HepG2 (cell line): ENCODE measurements around the gene ZFAND6. TPM values are rescaled to one million over a fixed set of nuclear protein-coding genes. Genes with fewer than 3 reads are reported as not detected.

Source experiments
- ATAC-seq: fragments of 200-7000 bp; cut with Tn5 transposase; 3 replicates; pipeline ENCODE4 v1.9.1; 2020; ENCODE audit warnings: mild to moderate bottlenecking, moderate library complexity
- BruUV-seq: library from RNA; stranded (reverse); fragments of 400-500 nt; replicated peaks from 2 replicates; lab custom pipeline; 2021; lab: Mats Ljungman, UMichigan
- CTCF ChIA-PET: fragments of 300-600 bp; formaldehyde crosslinking; extraction: SDS; loops from one replicate; lab custom pipeline; 2021; ENCODE audit warnings: low total read pairs, inconsistent platforms, low intra/inter-chr PET ratio; lab: Yijun Ruan, JAX
- POLR2A ChIA-PET: fragments of 350-600 bp; sonication (Branson Sonifier 250); formaldehyde crosslinking; loops from one replicate; lab custom pipeline; 2020; ENCODE audit warnings: antibody characterized with exemption, inconsistent platforms; lab: Yijun Ruan, JAX
- DNase-seq: peaks from one replicate; pipeline ENCODE4 v3.0.0-alpha.2; 2015; ENCODE audit warnings: low spot score
- FAIRE-seq: peaks from 3 replicates; lab custom pipeline; 2011; peaks lifted over from hg19 to GRCh38; lab: Jason Lieb, UNC
- H2AFZ ChIP-seq: one replicate; pipeline ENCODE4 v1.6.1; 2011; ENCODE audit warnings: low read length, inconsistent platforms
- H3K27ac ChIP-seq: fragments of 300-600 bp; 3 replicates; pipeline ENCODE4 v1.8.0; 2011; ENCODE audit warnings: mixed run types, mild to moderate bottlenecking, mixed read lengths, low read length, inconsistent platforms; ENCODE audit not compliant: insufficient read depth; ENCODE audit errors: extremely low read length
- H3K27me3 ChIP-seq, 2 experiments: fragments of 200-600 bp in 1 of 2; 2 replicates in 1 of 2; 3 replicates in 1 of 2; pipeline versions ENCODE4 v1.6.0 to v1.8.0; 2011; ENCODE audit warnings: low read length in 2 of 2, mild to moderate bottlenecking in 2 of 2, moderate library complexity in 2 of 2, inconsistent platforms in 1 of 2; ENCODE audit not compliant: insufficient read depth in 2 of 2, control insufficient read depth in 1 of 2
- H3K36me3 ChIP-seq, 2 experiments: fragments of 200-600 bp in 1 of 2; replicated peaks in 1 of 2; 2 replicates in 1 of 2; 3 replicates in 1 of 2; pipeline versions ENCODE4 v1.5.1 to v1.8.0; 2011; ENCODE audit warnings: low read length in 2 of 2, inconsistent platforms in 1 of 2; ENCODE audit not compliant: insufficient read depth in 2 of 2, control insufficient read depth in 1 of 2
- H3K4me1 ChIP-seq: 2 replicates; pipeline ENCODE4 v1.5.1; 2012; ENCODE audit warnings: low read length, inconsistent platforms; ENCODE audit not compliant: insufficient read depth
- H3K4me2 ChIP-seq: 2 replicates; pipeline ENCODE4 v1.6.0; 2011; ENCODE audit warnings: low read depth, low read length, inconsistent platforms
- H3K4me3 ChIP-seq, 3 experiments: fragments of 200-600 bp in 1 of 3; sonication (generic), shearing (Covaris generic) in 1 of 3; replicated peaks in 1 of 3; 2 replicates each; pipeline ENCODE4 v1.5.1; 2011 to 2016; ENCODE audit warnings: low read length in 3 of 3, inconsistent platforms in 2 of 3, low read depth in 2 of 3, mild to moderate bottlenecking in 2 of 3, control low read depth in 1 of 3, mixed read lengths in 1 of 3; ENCODE audit not compliant: insufficient read depth in 1 of 3
- H3K79me2 ChIP-seq: one replicate; pipeline ENCODE4 v1.6.1; 2011; ENCODE audit warnings: low read length, inconsistent platforms; ENCODE audit not compliant: insufficient read depth
- H3K9ac ChIP-seq: 2 replicates; pipeline ENCODE4 v1.6.0; 2011; ENCODE audit warnings: mild to moderate bottlenecking, low read depth, low read length, inconsistent platforms; ENCODE audit not compliant: insufficient read depth
- H3K9me3 ChIP-seq: 2 replicates; pipeline ENCODE4 v1.5.1; 2012; ENCODE audit warnings: mild to moderate bottlenecking, low read length
- H4K20me1 ChIP-seq: 2 replicates; pipeline ENCODE4 v1.6.0; 2011; ENCODE audit warnings: inconsistent platforms, mild to moderate bottlenecking, low read length, moderate library complexity; ENCODE audit not compliant: insufficient read depth
- ATF6 ChIP-seq: sonication (generic); formaldehyde crosslinking; conservative IDR thresholded peaks from 2 replicates; pipeline ENCODE4 v1.4.0; 2020; ENCODE audit warnings: missing genetic modification reagents
- DRAP1 ChIP-seq: IDR thresholded peaks from 2 replicates; pipeline ENCODE4 v1.6.1; 2016; ENCODE audit warnings: missing genetic modification reagents, missing compliant biosample characterization
- ELF1 ChIP-seq: sonication (generic); formaldehyde crosslinking; IDR thresholded peaks from 2 replicates; pipeline ENCODE4 v1.4.0; 2020; ENCODE audit warnings: missing genetic modification reagents
- GLMP ChIP-seq: sonication (generic); formaldehyde crosslinking; IDR thresholded peaks from 2 replicates; pipeline ENCODE4 v1.9.0; 2021; ENCODE audit warnings: missing genetic modification reagents, mild to moderate bottlenecking, borderline replicate concordance
- POLR2AphosphoS5 ChIP-seq: IDR thresholded peaks from 2 replicates; pipeline ENCODE4 v1.6.1; 2012; ENCODE audit warnings: low read depth, low read length
- REPIN1 ChIP-seq: sonication (generic); formaldehyde crosslinking; IDR thresholded peaks from 2 replicates; pipeline ENCODE4 v1.8.0; 2022; ENCODE audit warnings: missing genetic modification reagents, low read depth, mild to moderate bottlenecking, borderline replicate concordance
- RNF219 ChIP-seq: sonication (generic); formaldehyde crosslinking; IDR thresholded peaks from 2 replicates; pipeline ENCODE4 v1.5.0; 2020; ENCODE audit warnings: mild to moderate bottlenecking, missing genetic modification reagents
- SATB2 ChIP-seq: sonication (generic); formaldehyde crosslinking; IDR thresholded peaks from 2 replicates; pipeline ENCODE4 v1.5.0; 2020; ENCODE audit warnings: missing genetic modification reagents
- SMAD9 ChIP-seq: sonication (generic); formaldehyde crosslinking; IDR thresholded peaks from 2 replicates; pipeline ENCODE4 v1.5.1; 2020; ENCODE audit warnings: mild to moderate bottlenecking, missing genetic modification reagents
- SSRP1 ChIP-seq: IDR thresholded peaks from 2 replicates; pipeline ENCODE4 v1.6.1; 2016; ENCODE audit warnings: control low read depth
- TFDP1 ChIP-seq: IDR thresholded peaks from 2 replicates; pipeline ENCODE4 v1.6.1; 2016; ENCODE audit warnings: missing compliant biosample characterization, missing genetic modification reagents, borderline replicate concordance
- THRA ChIP-seq: sonication (generic); formaldehyde crosslinking; IDR thresholded peaks from 2 replicates; pipeline ENCODE4 v1.4.0; 2020; ENCODE audit warnings: missing genetic modification reagents, borderline replicate concordance
- ZBTB42 ChIP-seq: sonication (generic); formaldehyde crosslinking; IDR thresholded peaks from 2 replicates; pipeline ENCODE4 v1.5.0; 2020; ENCODE audit warnings: mild to moderate bottlenecking, missing genetic modification reagents
- ZFP36L2 ChIP-seq: sonication (generic); formaldehyde crosslinking; IDR thresholded peaks from 2 replicates; pipeline ENCODE4 v1.4.0; 2020; ENCODE audit warnings: missing genetic modification reagents
- ZNF136 ChIP-seq: sonication (generic); formaldehyde crosslinking; IDR thresholded peaks from 2 replicates; pipeline ENCODE4 v1.8.1; 2022; ENCODE audit warnings: low read depth, mild to moderate bottlenecking, moderate library complexity, missing genetic modification reagents
- ZNF570 ChIP-seq: sonication (generic); formaldehyde crosslinking; IDR thresholded peaks from 2 replicates; pipeline ENCODE4 v1.4.0; 2020; ENCODE audit warnings: mild to moderate bottlenecking, missing genetic modification reagents, borderline replicate concordance
- WGBS: methylation state at CpG from one replicate; pipeline ENCODE4 v1.1.6; 2017; ENCODE audit warnings: low lambda C conversion rate; 5-methylcytosine and 5-hydroxymethylcytosine counted together
- in situ Hi-C: cut with HindIII; loops from 2 replicates; pipeline ENCODE4 v1.10.0; 2017; ENCODE audit warnings: low pct_unique_long_range_greater_than_20kb; ENCODE audit not compliant: extremely low pct_ligation_motif_present
- intact Hi-C: fragments of 100-400 bp; cut with micrococcal nuclease; formaldehyde crosslinking; loops from one replicate; pipeline ENCODE4 v1.10.0; 2022; ENCODE audit not compliant: unreplicated experiment
- polyA plus RNA-seq, 8 experiments: library from polyadenylated mRNA; depleted of rRNA in 3 of 8; stranded (reverse) in 7 of 8; unstranded in 1 of 8; fragments of >200 nt; fragmentation: Illumina TruSeq in 4 of 8; extraction: Trizol in 4 of 8; gene quantifications; 2 replicates each; pipeline versions ENCODE4 v1.2.1 to v1.2.3, GENCODE V29; 2011 to 2016; ENCODE audit warnings: low read depth in 4 of 8, missing spikeins in 1 of 8, mixed read lengths in 1 of 8; ENCODE audit not compliant: insufficient read depth in 1 of 8
- total RNA-seq, 5 experiments: library from RNA; depleted of rRNA; stranded (reverse); fragments of >200 nt; fragmentation: Illumina TruSeq; extraction: Trizol; gene quantifications; 2 replicates each; pipeline ENCODE4 v1.2.3, GENCODE V29; 2016; ENCODE audit warnings: low read depth in 1 of 5

The ZFAND6 gene
- total and polyA plus RNA-seq, 2 of the 13 experiments (the other 11 are each of a cell fraction or from before 2014, with no cell fraction given): 84.2 to 115 TPM

GRCh38 chr15:80121546-80121945 is 62.1 kb downstream of the ZFAND6 start (continued):
- no peak for TF ChIP-seq DRAP1 (CRISPR knock-in tag)
- no peak for TF ChIP-seq SSRP1 (CRISPR knock-in tag)
- TF ChIP-seq GLMP (CRISPR knock-in tag): no peak
- no peak for TF ChIP-seq RNF219 (CRISPR knock-in tag)
- TF ChIP-seq TFDP1 (CRISPR knock-in tag): no peak
- TF ChIP-seq, all 625 proteins: peak for 0

- ATAC-seq: no peak
- BruUV-seq: no TSS peak
- no peak for TF ChIP-seq ZBTB42 (CRISPR knock-in tag)
- TF ChIP-seq ELF1 (CRISPR knock-in tag): no peak
- TF ChIP-seq ZNF570 (CRISPR knock-in tag): no peak
- TF ChIP-seq POLR2AphosphoS5: no peak
- TF ChIP-seq THRA (CRISPR knock-in tag): no peak
- no peak for TF ChIP-seq ZNF136 (CRISPR knock-in tag)
- no peak for TF ChIP-seq SMAD9 (CRISPR knock-in tag)
- TF ChIP-seq ATF6: no peak
- TF ChIP-seq ZFP36L2 (CRISPR knock-in tag): no peak
- TF ChIP-seq SATB2 (CRISPR knock-in tag): no peak
- no peak for TF ChIP-seq REPIN1 (CRISPR knock-in tag)
These were observed 63.6 kb downstream of the ZFAND6 start for GRCh38 chr15:80123034-80123433.

More at GRCh38 chr15:80123034-80123433, 63.6 kb downstream of the ZFAND6 start:
- peaks cover 5 to 31% of the 10 kb centered on the region in 2 experiments for H3K36me3 ChIP-seq
- FAIRE-seq: no peak
- H3K27ac ChIP-seq: no peak overlapping the region
- peaks cover 14% of the 10 kb centered on the region for H3K79me2 ChIP-seq
- CTCF ChIA-PET: no interaction called here
- POLR2A ChIA-PET: no interaction called here
- no peak overlapping the region for H3K4me3 ChIP-seq
- no peaks in the 10 kb centered on the region for H3K9me3 ChIP-seq
- H3K4me2 ChIP-seq: no peak overlapping the region
- 97% methylated on average over 6 of the region's 6 CpGs for WGBS
- no peak overlapping the region for H2AFZ ChIP-seq
- H3K9ac ChIP-seq: no peak overlapping the region
- H3K27me3 ChIP-seq: no peaks in the 10 kb centered on the region
- no peaks in the 10 kb centered on the region for H3K4me1 ChIP-seq
- H4K20me1 ChIP-seq: peaks cover 3% of the 10 kb centered on the region; the same call in 1 of the 2 replicates
- DNase-seq: no peak
- in situ Hi-C loops: no loop called here
- intact Hi-C loops: no loop called here
